ENCODE measurements around the gene ZC3H13.

Gene ZC3H13

GRCh38 chr13:45954836-45955800 lies 97.4 kb downstream of the ZC3H13 start:
- H2AFZ ChIP-seq (ENCODE audit: low read depth, low read length, severe bottlenecking): no peak overlapping the region
- H3K27ac ChIP-seq (ENCODE audit: low read depth, low read length): no peak overlapping the region
- no peaks in the 10 kb centered on the region for H3K9me2 ChIP-seq (replicated peaks; ENCODE audit: insufficient read depth, low read length)
- peaks cover 28% of the 10 kb centered on the region for H3K36me3 ChIP-seq (ENCODE audit: low read length)
- H3K9me3 ChIP-seq (ENCODE audit: insufficient read depth, low read length): no peaks in the 10 kb centered on the region
- no peak for TF ChIP-seq CTCF (IDR thresholded peaks at IDR 0.05; ENCODE audit: insufficient read depth, low read length, poor library complexity, severe bottlenecking)
- TF ChIP-seq EZH2phosphoT487 (conservative IDR thresholded peaks at IDR 0.05; ENCODE audit: low read length): no peak
- no peak overlapping the region for H3K9ac ChIP-seq (ENCODE audit: low read length)
- H3K27me3 ChIP-seq (ENCODE audit: low read length): no peaks in the 10 kb centered on the region
- no peaks in the 10 kb centered on the region for H4K20me1 ChIP-seq (ENCODE audit: low read depth, low read length)
- no peak overlapping the region for H3K4me2 ChIP-seq (ENCODE audit: low read depth, low read length, poor library complexity, severe bottlenecking)
- H3F3A ChIP-seq (ENCODE audit: insufficient read depth): no peaks in the 10 kb centered on the region
- H3K4me3 ChIP-seq (ENCODE audit: insufficient read depth, low read length, poor library complexity, severe bottlenecking): no peak overlapping the region
- no peaks in the 10 kb centered on the region for H3K79me2 ChIP-seq (ENCODE audit: insufficient read depth, low read length)

- no peak for TF ChIP-seq EZH2phosphoT487 (conservative IDR thresholded peaks at IDR 0.05; ENCODE audit: low read length)
- Histone ChIP-seq H3K27ac (ENCODE audit: low read depth, low read length) (no peak overlapping the region), H3K9me3 (ENCODE audit: insufficient read depth, low read length) (no peaks in the 10 kb centered on the region), H3K9me2 (replicated peaks; ENCODE audit: insufficient read depth, low read length) (no peaks in the 10 kb centered on the region), H3K9ac (ENCODE audit: low read length) (no peak overlapping the region), H3F3A (ENCODE audit: insufficient read depth) (no peaks in the 10 kb centered on the region), H4K20me1 (ENCODE audit: low read depth, low read length) (no peaks in the 10 kb centered on the region), H3K4me3 (ENCODE audit: insufficient read depth, low read length, poor library complexity, severe bottlenecking) (no peak overlapping the region), H2AFZ (ENCODE audit: low read depth, low read length, severe bottlenecking) (no peak overlapping the region), H3K36me3 (ENCODE audit: low read length) (peaks cover 22% of the 10 kb centered on the region), H3K27me3 (ENCODE audit: low read length) (no peaks in the 10 kb centered on the region), H3K4me2 (ENCODE audit: low read depth, low read length, poor library complexity, severe bottlenecking) (no peak overlapping the region), H3K79me2 (ENCODE audit: insufficient read depth, low read length) (no peaks in the 10 kb centered on the region)
These were observed 99.5 kb downstream of the ZC3H13 start for GRCh38 chr13:45953082-45953481.

GRCh38 chr13:45951724-45952123 lies 100.8 kb downstream of the ZC3H13 start:
- H3F3A ChIP-seq (ENCODE audit: insufficient read depth): no peaks in the 10 kb centered on the region
- H3K4me3 ChIP-seq (ENCODE audit: insufficient read depth, low read length, poor library complexity, severe bottlenecking): no peak overlapping the region
- no peaks in the 10 kb centered on the region for H3K9me2 ChIP-seq (replicated peaks; ENCODE audit: insufficient read depth, low read length)
- peaks cover 10% of the 10 kb centered on the region; the same call in 1 of the 2 replicates for H3K36me3 ChIP-seq (ENCODE audit: low read length)
- H4K20me1 ChIP-seq (ENCODE audit: low read depth, low read length): no peaks in the 10 kb centered on the region
- no peaks in the 10 kb centered on the region for H3K79me2 ChIP-seq (ENCODE audit: insufficient read depth, low read length)
- no peak for TF ChIP-seq CTCF (IDR thresholded peaks at IDR 0.05; ENCODE audit: insufficient read depth, low read length, poor library complexity, severe bottlenecking)
- no peak for TF ChIP-seq EZH2phosphoT487 (conservative IDR thresholded peaks at IDR 0.05; ENCODE audit: low read length)
- H2AFZ ChIP-seq (ENCODE audit: low read depth, low read length, severe bottlenecking): no peak overlapping the region
- no peak overlapping the region for H3K27ac ChIP-seq (ENCODE audit: low read depth, low read length)
- H3K9me3 ChIP-seq (ENCODE audit: insufficient read depth, low read length): no peaks in the 10 kb centered on the region
- H3K27me3 ChIP-seq (ENCODE audit: low read length): no peaks in the 10 kb centered on the region
- no peak overlapping the region for H3K4me2 ChIP-seq (ENCODE audit: low read depth, low read length, poor library complexity, severe bottlenecking)
- no peak overlapping the region for H3K9ac ChIP-seq (ENCODE audit: low read length)

GRCh38 chr13:45951166-45951565 lies 101.4 kb downstream of the ZC3H13 start:
- Histone ChIP-seq H3K4me3 (ENCODE audit: insufficient read depth, low read length, poor library complexity, severe bottlenecking) (no peak overlapping the region), H3K9ac (ENCODE audit: low read length) (no peak overlapping the region), H3K9me2 (replicated peaks; ENCODE audit: insufficient read depth, low read length) (no peaks in the 10 kb centered on the region), H4K20me1 (ENCODE audit: low read depth, low read length) (no peaks in the 10 kb centered on the region), H3K27me3 (ENCODE audit: low read length) (no peaks in the 10 kb centered on the region), H3K36me3 (ENCODE audit: low read length) (peaks cover 4% of the 10 kb centered on the region; the same call in 1 of the 2 replicates), H2AFZ (ENCODE audit: low read depth, low read length, severe bottlenecking) (no peak overlapping the region), H3K79me2 (ENCODE audit: insufficient read depth, low read length) (no peaks in the 10 kb centered on the region), H3K4me2 (ENCODE audit: low read depth, low read length, poor library complexity, severe bottlenecking) (no peak overlapping the region), H3F3A (ENCODE audit: insufficient read depth) (no peaks in the 10 kb centered on the region), H3K9me3 (ENCODE audit: insufficient read depth, low read length) (no peaks in the 10 kb centered on the region), H3K27ac (ENCODE audit: low read depth, low read length) (no peak overlapping the region)
- TF ChIP-seq EZH2phosphoT487 (conservative IDR thresholded peaks at IDR 0.05; ENCODE audit: low read length) (no peak), CTCF (IDR thresholded peaks at IDR 0.05; ENCODE audit: insufficient read depth, low read length, poor library complexity, severe bottlenecking) (no peak)

Data from SU-DHL-6 (cell line).